Measurements from ENCODE around the gene PELO. TPM values are rescaled to one million over a fixed set of nuclear protein-coding genes. Genes with fewer than 3 reads are reported as not detected.
A peak's percentile ranks its signal among the peaks of the same experiment; 100 is the strongest.

PELO gene
- polyA plus RNA-seq, 1 donor (not counting 4 experiments of a cell fraction or from before 2014, with no cell fraction given) = 10.6 TPM

GRCh38 chr5:52809884-52810283 is 22.2 kb downstream of the PELO start:
- peak overlapping the region; percentile 9 for H2AFZ ChIP-seq (ENCODE audit: control insufficient read depth, low read length)
- FAIRE-seq (no peak), DNase-seq (ENCODE audit: low read depth, low spot score) (no peak)
- peaks cover 3% of the 10 kb centered on the region for H3K79me2 ChIP-seq (ENCODE audit: control insufficient read depth, insufficient read depth, low read length)
- no peaks in the 10 kb centered on the region for H4K20me1 ChIP-seq (ENCODE audit: control insufficient read depth, extremely low read depth, insufficient read depth, low read length)
- H3K4me3 ChIP-seq (ENCODE audit: control insufficient read depth in 2 of 3, extremely low read depth in 1 of 3, insufficient read depth in 2 of 3, low read depth in 1 of 3, low read length in 3 of 3) = no peak overlapping the region
- no peaks in the 10 kb centered on the region for H3K9me3 ChIP-seq (ENCODE audit: control insufficient read depth, low read depth, low read length)
- dilution Hi-C loops (cut with MboI; ENCODE audit: extremely low pct_ligation_motif_present, low sequenced_read_pairs) = no loop called here
- peaks cover 0 to 2% of the 10 kb centered on the region in 2 experiments for H3K36me3 ChIP-seq (ENCODE audit: control insufficient read depth in 2 of 2, extremely low read depth in 1 of 2, insufficient read depth in 2 of 2, low read length in 2 of 2)
- no peaks in the 10 kb centered on the region for H3K9me1 ChIP-seq (ENCODE audit: control insufficient read depth, extremely low read depth, insufficient read depth, low read length)
- H3K27me3 ChIP-seq (ENCODE audit: control insufficient read depth, extremely low read depth, insufficient read depth, low read length) = no peaks in the 10 kb centered on the region
- no peak overlapping the region for H3K9ac ChIP-seq (ENCODE audit: control insufficient read depth, extremely low read depth, insufficient read depth, low read length)
- H3K4me2 ChIP-seq (ENCODE audit: control insufficient read depth, extremely low read depth, insufficient read depth, low read depth, low read length) = no peak overlapping the region
- no peak for TF ChIP-seq EZH2 (IDR thresholded peaks at IDR 0.05; ENCODE audit: low read length)
- TF ChIP-seq CTCF (optimal IDR thresholded peaks at IDR 0.05 in 1 of 3, IDR thresholded peaks at IDR 0.05 in 1 of 3, conservative IDR thresholded peaks at IDR 0.05 in 1 of 3; ENCODE audit: extremely low read depth in 1 of 3, insufficient read depth in 2 of 3, low read length in 3 of 3) = no peak
- peaks cover 4% of the 10 kb centered on the region for H3K4me1 ChIP-seq (ENCODE audit: control insufficient read depth, extremely low read depth, insufficient read depth, low read length)
- no peak overlapping the region for H3K27ac ChIP-seq (ENCODE audit: control insufficient read depth, insufficient read depth, low read length)

- Histone ChIP-seq H3K9me3 (ENCODE audit: control insufficient read depth, low read depth, low read length) (no peaks in the 10 kb centered on the region), H3K4me3 (ENCODE audit: control insufficient read depth in 2 of 3, extremely low read depth in 1 of 3, insufficient read depth in 2 of 3, low read depth in 1 of 3, low read length in 3 of 3) (no peak overlapping the region), H4K20me1 (ENCODE audit: control insufficient read depth, extremely low read depth, insufficient read depth, low read length) (no peaks in the 10 kb centered on the region), H2AFZ (ENCODE audit: control insufficient read depth, low read length) (no peak overlapping the region), H3K79me2 (ENCODE audit: control insufficient read depth, insufficient read depth, low read length) (no peaks in the 10 kb centered on the region), H3K27ac (ENCODE audit: control insufficient read depth, insufficient read depth, low read length) (no peak overlapping the region), H3K36me3 (ENCODE audit: control insufficient read depth in 2 of 2, extremely low read depth in 1 of 2, insufficient read depth in 2 of 2, low read length in 2 of 2) (no peaks in the 10 kb centered on the region), H3K4me2 (ENCODE audit: control insufficient read depth, extremely low read depth, insufficient read depth, low read depth, low read length) (no peak overlapping the region), H3K4me1 (ENCODE audit: control insufficient read depth, extremely low read depth, insufficient read depth, low read length) (peaks cover 4% of the 10 kb centered on the region), H3K9me1 (ENCODE audit: control insufficient read depth, extremely low read depth, insufficient read depth, low read length) (no peaks in the 10 kb centered on the region), H3K27me3 (ENCODE audit: control insufficient read depth, extremely low read depth, insufficient read depth, low read length) (no peaks in the 10 kb centered on the region), H3K9ac (ENCODE audit: control insufficient read depth, extremely low read depth, insufficient read depth, low read length) (no peak overlapping the region)
- FAIRE-seq = no peak
- dilution Hi-C loops (cut with MboI; ENCODE audit: extremely low pct_ligation_motif_present, low sequenced_read_pairs) = no loop called here
- no peak for DNase-seq (ENCODE audit: low read depth, low spot score)
- TF ChIP-seq CTCF (optimal IDR thresholded peaks at IDR 0.05 in 1 of 3, IDR thresholded peaks at IDR 0.05 in 1 of 3, conservative IDR thresholded peaks at IDR 0.05 in 1 of 3; ENCODE audit: extremely low read depth in 1 of 3, insufficient read depth in 2 of 3, low read length in 3 of 3) = no peak
- TF ChIP-seq EZH2 (IDR thresholded peaks at IDR 0.05; ENCODE audit: low read length) = no peak
Observed at GRCh38 chr5:52810426-52810825, 22.7 kb downstream of the PELO start.
